Measurements from ENCODE around the gene TAGAP. TPM values are rescaled to one million over a fixed set of nuclear protein-coding genes. Genes with fewer than 3 reads are reported as not detected.

TAGAP gene
- total and polyA plus RNA-seq, 4 donors: 0.56 to 2.0 (median 1.1) TPM

GRCh38 chr6:159052720-159053119, 7.9 kb upstream of the TAGAP start (continued):
- TF ChIP-seq, protein P1, sequence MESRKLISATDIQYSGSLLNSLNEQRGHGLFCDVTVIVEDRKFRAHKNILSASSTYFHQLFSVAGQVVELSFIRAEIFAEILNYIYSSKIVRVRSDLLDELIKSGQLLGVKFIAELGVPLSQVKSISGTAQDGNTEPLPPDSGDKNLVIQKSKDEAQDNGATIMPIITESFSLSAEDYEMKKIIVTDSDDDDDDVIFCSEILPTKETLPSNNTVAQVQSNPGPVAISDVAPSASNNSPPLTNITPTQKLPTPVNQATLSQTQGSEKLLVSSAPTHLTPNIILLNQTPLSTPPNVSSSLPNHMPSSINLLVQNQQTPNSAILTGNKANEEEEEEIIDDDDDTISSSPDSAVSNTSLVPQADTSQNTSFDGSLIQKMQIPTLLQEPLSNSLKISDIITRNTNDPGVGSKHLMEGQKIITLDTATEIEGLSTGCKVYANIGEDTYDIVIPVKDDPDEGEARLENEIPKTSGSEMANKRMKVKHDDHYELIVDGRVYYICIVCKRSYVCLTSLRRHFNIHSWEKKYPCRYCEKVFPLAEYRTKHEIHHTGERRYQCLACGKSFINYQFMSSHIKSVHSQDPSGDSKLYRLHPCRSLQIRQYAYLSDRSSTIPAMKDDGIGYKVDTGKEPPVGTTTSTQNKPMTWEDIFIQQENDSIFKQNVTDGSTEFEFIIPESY (IDR thresholded peaks at IDR 0.05): no peak
- TF ChIP-seq TAF1 (conservative IDR thresholded peaks at IDR 0.05): no peak
- TF ChIP-seq YY1 (IDR thresholded peaks at IDR 0.05): no peak
- TF ChIP-seq NR2F2 (IDR thresholded peaks at IDR 0.05): no peak
- TF ChIP-seq FOXA2 (IDR thresholded peaks at IDR 0.05): no peak
- TF ChIP-seq RAD21 (IDR thresholded peaks at IDR 0.05): no peak
- TF ChIP-seq, protein P2, sequence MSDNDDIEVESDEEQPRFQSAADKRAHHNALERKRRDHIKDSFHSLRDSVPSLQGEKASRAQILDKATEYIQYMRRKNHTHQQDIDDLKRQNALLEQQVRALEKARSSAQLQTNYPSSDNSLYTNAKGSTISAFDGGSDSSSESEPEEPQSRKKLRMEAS (IDR thresholded peaks at IDR 0.05): no peak
- no peak for TF ChIP-seq EGR1 (IDR thresholded peaks at IDR 0.05; ENCODE audit: low read depth in 2 of 2)
- no peak for TF ChIP-seq ATF3 (IDR thresholded peaks at IDR 0.05)
- no peak for TF ChIP-seq GABPA (IDR thresholded peaks at IDR 0.05 in 1 of 2, conservative IDR thresholded peaks at IDR 0.05 in 1 of 2)
- TF ChIP-seq FOXA1 (IDR thresholded peaks at IDR 0.05): no peak

DNA sequence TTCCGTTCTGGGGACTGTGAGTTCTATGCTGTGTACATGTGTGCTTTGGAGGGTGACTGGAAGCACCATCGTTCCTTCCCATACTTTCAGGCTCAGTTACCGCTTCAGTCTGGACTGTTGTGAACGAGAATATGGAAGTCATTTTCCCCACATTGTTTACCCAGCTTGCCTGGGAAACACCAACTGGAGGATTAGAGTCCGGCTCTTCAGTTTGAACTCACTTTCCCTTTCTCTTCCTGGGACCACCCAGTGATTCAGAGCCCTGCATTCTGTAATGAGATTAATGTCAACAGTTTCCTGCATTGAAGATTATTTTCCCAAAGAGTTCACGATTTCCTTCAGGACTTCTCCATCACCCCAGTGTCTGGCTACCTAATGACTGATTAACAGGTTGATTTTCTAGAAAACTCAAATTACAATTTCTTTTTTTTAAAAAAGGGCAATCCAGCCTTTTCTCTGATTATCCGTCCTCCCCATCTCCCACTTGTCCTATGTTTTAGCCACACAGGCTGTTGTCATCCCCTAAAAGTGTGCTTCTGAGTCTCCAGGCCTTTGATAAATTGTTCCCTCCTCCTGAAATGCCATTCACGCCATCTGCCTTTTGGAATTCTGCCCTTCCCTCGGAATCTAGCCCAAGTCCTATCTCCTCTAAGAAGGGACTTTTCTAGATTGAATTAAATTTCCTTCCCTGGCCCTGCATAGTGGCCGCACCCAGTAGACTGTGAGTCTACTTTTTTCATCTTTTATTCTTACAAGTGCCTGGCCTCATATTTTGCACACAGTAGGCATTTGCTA, 3.3 kb upstream of the TAGAP start:
- H3K9ac ChIP-seq (ENCODE audit: low read depth in 1 of 2, low read length in 2 of 2): no peak overlapping the region
- H3K27me3 ChIP-seq (ENCODE audit: control insufficient read depth in 4 of 4, insufficient read depth in 4 of 4, low read length in 3 of 4): no peaks in the 10 kb centered on the region
- no peak for DNase-seq (ENCODE audit: low spot score)
- H3K27ac ChIP-seq (ENCODE audit: low read depth in 1 of 2, low read length in 2 of 2): no peak overlapping the region
- peaks cover 0 to under 1% (median under 1%) of the 10 kb centered on the region in 4 donors for H3K4me1 ChIP-seq (ENCODE audit: control insufficient read depth in 4 of 4, insufficient read depth in 4 of 4, low read length in 3 of 4)
- no peaks in the 10 kb centered on the region for H3K9me3 ChIP-seq (ENCODE audit: control insufficient read depth in 4 of 4, low read length in 3 of 4)
- no peak for TF ChIP-seq EGR1 (IDR thresholded peaks at IDR 0.05; ENCODE audit: low read depth in 2 of 2)
- 65% methylated on average over 10 of the region's 10 CpGs for WGBS
- no peak overlapping the region for H3K4me3 ChIP-seq (ENCODE audit: low read depth in 1 of 3, low read length in 3 of 3)
- no peaks in the 10 kb centered on the region for H3K36me3 ChIP-seq (ENCODE audit: control insufficient read depth in 4 of 4, insufficient read depth in 3 of 4, low read depth in 1 of 4, low read length in 3 of 4)

GRCh38 chr6:159045801-159046200, 1.0 kb upstream of the TAGAP start:
- TF ChIP-seq TAF1 (conservative IDR thresholded peaks at IDR 0.05): no peak
- no peak for TF ChIP-seq ATF3 (IDR thresholded peaks at IDR 0.05)
- TF ChIP-seq JUND (IDR thresholded peaks at IDR 0.05): no peak
- no peak for TF ChIP-seq RXRA (IDR thresholded peaks at IDR 0.05)
- no peak for TF ChIP-seq HNF4G (IDR thresholded peaks at IDR 0.05)
- no peak for TF ChIP-seq SP1 (IDR thresholded peaks at IDR 0.05)
- TF ChIP-seq, protein P3, sequence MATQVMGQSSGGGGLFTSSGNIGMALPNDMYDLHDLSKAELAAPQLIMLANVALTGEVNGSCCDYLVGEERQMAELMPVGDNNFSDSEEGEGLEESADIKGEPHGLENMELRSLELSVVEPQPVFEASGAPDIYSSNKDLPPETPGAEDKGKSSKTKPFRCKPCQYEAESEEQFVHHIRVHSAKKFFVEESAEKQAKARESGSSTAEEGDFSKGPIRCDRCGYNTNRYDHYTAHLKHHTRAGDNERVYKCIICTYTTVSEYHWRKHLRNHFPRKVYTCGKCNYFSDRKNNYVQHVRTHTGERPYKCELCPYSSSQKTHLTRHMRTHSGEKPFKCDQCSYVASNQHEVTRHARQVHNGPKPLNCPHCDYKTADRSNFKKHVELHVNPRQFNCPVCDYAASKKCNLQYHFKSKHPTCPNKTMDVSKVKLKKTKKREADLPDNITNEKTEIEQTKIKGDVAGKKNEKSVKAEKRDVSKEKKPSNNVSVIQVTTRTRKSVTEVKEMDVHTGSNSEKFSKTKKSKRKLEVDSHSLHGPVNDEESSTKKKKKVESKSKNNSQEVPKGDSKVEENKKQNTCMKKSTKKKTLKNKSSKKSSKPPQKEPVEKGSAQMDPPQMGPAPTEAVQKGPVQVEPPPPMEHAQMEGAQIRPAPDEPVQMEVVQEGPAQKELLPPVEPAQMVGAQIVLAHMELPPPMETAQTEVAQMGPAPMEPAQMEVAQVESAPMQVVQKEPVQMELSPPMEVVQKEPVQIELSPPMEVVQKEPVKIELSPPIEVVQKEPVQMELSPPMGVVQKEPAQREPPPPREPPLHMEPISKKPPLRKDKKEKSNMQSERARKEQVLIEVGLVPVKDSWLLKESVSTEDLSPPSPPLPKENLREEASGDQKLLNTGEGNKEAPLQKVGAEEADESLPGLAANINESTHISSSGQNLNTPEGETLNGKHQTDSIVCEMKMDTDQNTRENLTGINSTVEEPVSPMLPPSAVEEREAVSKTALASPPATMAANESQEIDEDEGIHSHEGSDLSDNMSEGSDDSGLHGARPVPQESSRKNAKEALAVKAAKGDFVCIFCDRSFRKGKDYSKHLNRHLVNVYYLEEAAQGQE (IDR thresholded peaks at IDR 0.05): no peak
- no peak for TF ChIP-seq FOXA2 (IDR thresholded peaks at IDR 0.05)
- no peak for TF ChIP-seq CTCF (IDR thresholded peaks at IDR 0.05; ENCODE audit: low read depth, low read length, missing input control)
- TF ChIP-seq FOXA1 (IDR thresholded peaks at IDR 0.05): no peak
- no peak for TF ChIP-seq YY1 (IDR thresholded peaks at IDR 0.05)
- no peak for TF ChIP-seq HNF4A (conservative IDR thresholded peaks at IDR 0.05)
- TF ChIP-seq, protein P2 (IDR thresholded peaks at IDR 0.05): no peak
- TF ChIP-seq EGR1 (IDR thresholded peaks at IDR 0.05; ENCODE audit: low read depth in 2 of 2): no peak
- TF ChIP-seq RAD21 (IDR thresholded peaks at IDR 0.05): no peak
- H3K27ac ChIP-seq (ENCODE audit: low read depth in 1 of 2, low read length in 2 of 2): no peak overlapping the region
- no peaks in the 10 kb centered on the region for H3K36me3 ChIP-seq (ENCODE audit: control insufficient read depth in 4 of 4, insufficient read depth in 3 of 4, low read depth in 1 of 4, low read length in 3 of 4)
- no peaks in the 10 kb centered on the region for H3K9me3 ChIP-seq (ENCODE audit: control insufficient read depth in 4 of 4, low read length in 3 of 4)
- WGBS: 73% methylated on average over 7 of the region's 7 CpGs
- no peaks in the 10 kb centered on the region for H3K27me3 ChIP-seq (ENCODE audit: control insufficient read depth in 4 of 4, insufficient read depth in 4 of 4, low read length in 3 of 4)
- no peak overlapping the region for H3K4me3 ChIP-seq (ENCODE audit: low read depth in 1 of 3, low read length in 3 of 3)
- H3K4me1 ChIP-seq (ENCODE audit: control insufficient read depth in 4 of 4, insufficient read depth in 4 of 4, low read length in 3 of 4): peaks cover 0 to 8% (median 5%) of the 10 kb centered on the region in 4 donors
- H3K9ac ChIP-seq (ENCODE audit: low read depth in 1 of 2, low read length in 2 of 2): no peak overlapping the region
- DNase-seq (ENCODE audit: low spot score): no peak
